ENCODE measurements around the gene MRPS18A.

- TF ChIP-seq CTCF (IDR thresholded peaks at IDR 0.05 in 4 of 5, conservative IDR thresholded peaks at IDR 0.05 in 1 of 5), result no peak
- TF ChIP-seq POLR2A (IDR thresholded peaks at IDR 0.05), result no peak
Measured at GRCh38 chr6:43714311-43715055, 26.9 kb upstream of the MRPS18A start.
